ENCODE results near the gene DEK.

DNA sequence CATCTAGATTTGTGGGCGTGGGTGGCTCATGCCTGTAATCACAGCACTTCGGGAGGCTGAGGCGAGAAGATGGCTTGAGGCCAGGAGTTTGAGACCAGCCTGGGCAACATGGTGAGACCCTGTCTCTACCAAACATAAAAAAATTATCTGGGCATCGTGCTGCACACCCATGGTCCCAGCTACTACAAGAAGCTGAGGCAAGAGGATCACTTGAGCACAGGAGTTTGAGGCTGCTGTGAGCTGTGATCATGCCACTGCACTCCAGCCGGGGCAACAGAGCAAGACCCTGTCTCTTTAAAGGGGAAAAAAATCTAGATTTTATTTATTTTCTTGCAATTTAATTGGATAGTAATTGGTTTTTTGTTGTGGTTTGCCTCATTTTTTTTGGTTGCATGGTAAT lies 53.6 kb downstream of the DEK start:
- TF ChIP-seq, protein P1, sequence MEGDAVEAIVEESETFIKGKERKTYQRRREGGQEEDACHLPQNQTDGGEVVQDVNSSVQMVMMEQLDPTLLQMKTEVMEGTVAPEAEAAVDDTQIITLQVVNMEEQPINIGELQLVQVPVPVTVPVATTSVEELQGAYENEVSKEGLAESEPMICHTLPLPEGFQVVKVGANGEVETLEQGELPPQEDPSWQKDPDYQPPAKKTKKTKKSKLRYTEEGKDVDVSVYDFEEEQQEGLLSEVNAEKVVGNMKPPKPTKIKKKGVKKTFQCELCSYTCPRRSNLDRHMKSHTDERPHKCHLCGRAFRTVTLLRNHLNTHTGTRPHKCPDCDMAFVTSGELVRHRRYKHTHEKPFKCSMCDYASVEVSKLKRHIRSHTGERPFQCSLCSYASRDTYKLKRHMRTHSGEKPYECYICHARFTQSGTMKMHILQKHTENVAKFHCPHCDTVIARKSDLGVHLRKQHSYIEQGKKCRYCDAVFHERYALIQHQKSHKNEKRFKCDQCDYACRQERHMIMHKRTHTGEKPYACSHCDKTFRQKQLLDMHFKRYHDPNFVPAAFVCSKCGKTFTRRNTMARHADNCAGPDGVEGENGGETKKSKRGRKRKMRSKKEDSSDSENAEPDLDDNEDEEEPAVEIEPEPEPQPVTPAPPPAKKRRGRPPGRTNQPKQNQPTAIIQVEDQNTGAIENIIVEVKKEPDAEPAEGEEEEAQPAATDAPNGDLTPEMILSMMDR (IDR thresholded peaks at IDR 0.05) = no peak
- no peak for TF ChIP-seq POLR2AphosphoS5 (IDR thresholded peaks at IDR 0.05)
- TF ChIP-seq EP300 (IDR thresholded peaks at IDR 0.05) = no peak
